ENCODE data around the gene TMEM30B.
"Not testable (repeated sequence)": the region's sequence is repeated elsewhere in the genome, so short reads cannot be mapped to it uniquely, and the experiment has no call there.

The TMEM30B gene

DNA sequence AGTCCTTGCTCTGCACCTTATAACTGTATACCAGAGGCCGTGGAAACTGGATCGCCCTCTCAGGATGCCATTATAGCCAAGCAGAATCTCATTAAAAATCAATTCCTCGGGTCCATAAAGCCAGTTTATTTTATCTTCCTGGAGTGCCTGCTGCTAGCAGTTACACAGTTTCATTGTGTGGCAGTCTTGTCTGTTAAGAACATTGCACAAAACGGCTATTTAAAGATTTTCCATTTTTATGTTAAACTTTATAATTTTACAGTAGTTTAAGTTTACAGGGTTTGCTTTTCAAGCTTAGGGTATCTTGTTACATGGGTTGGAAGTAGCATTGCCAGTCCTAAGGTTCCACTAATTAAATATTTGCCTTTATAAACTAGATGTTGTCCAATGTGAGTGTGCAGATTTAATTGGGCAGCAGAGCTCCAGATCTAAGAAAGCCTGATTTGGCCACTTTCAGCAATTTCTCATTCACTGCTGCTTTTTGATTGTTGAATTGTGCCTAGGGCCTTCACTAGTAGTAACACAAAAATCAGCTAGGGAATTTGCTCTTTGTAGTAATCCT, 17.0 kb downstream of the TMEM30B start:
- no peak for DNase-seq

DNA sequence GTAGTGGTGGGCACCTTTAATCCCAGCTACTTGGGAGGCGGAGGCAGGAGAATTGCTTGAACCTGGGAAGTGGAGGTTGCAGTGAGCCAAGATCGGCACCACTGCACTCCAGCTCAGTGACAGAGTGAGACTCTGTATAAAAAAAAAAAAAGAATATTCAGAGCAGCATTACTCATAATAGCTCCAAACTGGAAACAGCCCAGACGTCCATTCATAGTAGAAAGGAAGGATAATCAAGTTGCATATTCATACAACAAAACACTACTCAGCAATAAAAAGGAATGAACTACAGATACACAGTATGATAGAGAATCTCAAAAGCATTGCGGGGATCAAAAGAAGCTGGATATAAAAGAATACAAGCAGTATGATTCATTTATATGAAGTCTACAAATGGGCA, 19.1 kb downstream of the TMEM30B start:
- no peak for DNase-seq

DNA sequence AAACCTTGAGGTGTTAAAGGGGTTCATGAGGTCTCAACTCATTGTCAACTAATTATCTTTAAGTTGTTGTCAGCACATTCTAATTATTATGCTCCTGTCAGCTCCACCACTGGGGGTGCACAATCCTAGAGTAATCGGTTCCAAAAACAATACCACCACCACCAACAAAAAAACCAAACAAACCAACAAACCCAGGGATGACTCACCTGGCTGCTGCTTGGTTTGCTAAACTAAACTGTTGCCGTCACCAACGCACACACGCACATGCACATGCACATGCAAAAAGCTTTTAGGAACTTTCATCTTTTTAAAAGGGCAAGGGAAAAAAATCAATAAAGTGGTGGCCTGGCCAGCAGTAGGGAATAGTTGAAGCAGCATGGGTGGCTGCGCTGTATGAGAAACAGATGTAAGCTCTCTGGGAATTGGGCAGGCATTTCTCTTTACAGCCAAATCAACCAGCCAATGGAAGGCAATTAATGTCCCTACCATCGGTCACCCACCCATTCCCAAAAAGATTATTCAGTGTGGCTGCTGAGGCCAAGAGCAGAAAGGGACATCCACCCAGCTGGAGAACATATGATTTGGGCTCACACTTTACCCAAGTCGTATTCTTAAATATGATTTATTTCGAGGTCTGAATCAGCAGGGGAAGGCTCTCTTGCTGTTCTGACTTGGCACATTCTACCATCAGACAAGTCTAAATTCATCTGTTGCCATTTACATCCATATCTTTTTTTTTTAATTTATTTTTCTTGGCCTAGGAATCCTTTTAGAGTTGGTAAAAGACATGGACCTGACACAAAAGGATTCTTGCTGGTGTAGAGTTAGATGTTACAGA, 20.0 kb downstream of the TMEM30B start:
- DNase-seq = no peak

DNA sequence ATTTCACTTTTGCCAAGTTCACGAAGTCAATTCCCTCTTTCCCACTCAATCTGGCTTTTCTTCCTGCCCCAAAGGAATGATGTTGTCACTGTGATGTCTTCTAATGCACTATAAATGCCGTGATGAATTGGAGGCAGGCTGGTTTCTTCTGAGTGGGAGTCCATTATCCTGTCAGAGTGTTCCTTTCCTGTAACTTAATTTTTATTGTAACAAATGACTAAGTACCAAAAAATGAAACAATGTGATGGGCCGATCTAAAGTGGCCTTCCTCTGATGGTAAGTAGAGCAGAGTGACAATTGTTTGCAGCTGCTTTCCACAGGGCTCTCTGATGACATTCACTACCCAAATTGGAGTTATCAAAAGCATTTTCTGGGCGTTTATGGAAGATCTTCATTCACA, 22.2 kb downstream of the TMEM30B start:
- DNase-seq = no peak

DNA sequence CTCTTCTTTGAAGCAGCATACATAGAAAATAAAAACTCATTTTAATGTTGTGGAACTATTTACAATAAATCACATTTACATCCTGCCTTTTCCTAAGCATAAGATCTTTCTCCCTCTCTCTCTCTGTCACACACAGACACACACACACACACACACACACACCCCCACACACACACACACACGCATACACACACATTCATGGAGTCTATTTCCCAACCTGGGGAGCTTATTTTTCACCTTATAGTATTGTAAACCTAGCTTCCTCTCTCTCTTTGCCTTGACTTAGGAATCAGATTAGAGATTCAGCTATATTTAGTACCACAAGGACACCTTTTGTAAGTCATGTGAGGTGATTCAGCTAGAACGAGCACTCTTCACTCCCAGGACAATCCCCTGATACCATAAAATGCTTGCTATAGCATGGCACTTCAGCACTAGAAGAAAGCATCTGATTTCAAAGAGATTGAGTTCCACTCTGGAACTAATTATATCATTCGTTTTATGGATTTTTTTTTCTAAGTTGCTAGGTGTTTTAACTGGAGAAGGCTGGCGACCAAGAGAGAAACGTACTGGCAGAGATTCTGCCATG, 23.6 kb downstream of the TMEM30B start:
- no peak for DNase-seq

DNA sequence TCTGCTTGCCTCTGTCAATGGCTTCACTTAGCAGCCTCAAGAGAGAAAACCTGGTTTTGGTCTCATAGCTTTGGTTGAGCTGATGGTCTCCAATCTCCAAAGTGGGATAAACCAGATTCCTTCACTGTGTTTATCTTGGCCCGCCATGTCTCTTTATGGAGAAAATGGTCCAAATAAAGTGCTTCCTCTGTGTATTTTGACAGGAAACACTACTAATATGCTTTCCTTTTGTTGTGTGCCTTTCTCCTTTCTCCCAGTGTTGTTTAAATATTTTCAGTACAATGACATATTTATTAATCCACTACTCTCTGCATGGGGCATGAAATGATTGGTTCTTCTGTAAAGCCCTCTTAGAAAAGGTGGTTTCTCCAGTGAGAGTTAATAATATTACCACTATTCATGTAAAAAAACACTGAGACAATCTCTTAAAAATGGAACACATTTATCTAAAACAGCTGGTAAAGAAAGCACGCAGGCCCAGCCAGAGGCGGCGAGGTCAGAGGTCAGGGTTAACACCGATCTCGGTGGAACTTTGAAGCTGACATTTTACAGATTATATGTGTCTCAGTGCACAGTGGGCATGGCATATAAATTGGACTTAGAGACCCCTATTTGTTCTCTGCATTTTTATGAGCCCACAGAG, 24.2 kb downstream of the TMEM30B start:
- DNase-seq = no peak

DNA sequence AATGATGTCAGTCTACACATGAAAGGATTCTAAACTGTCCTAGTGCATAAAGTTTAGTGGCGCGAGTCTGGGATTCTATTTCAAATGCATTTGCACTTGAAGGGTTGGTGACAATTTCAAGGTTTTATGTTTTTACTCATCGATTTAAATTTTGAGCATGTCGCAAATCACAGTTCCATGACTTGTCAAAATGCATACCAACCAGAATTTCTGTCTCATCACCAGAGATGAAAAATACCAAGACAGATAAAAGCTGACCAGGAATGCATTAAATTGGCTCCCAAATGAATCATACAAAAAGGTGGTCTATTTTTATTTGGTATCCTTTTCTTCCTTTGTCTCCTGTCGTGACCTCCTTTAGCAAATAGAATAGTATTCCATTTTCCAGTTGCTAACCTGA, 25.2 kb downstream of the TMEM30B start:
- DNase-seq = no peak

DNA sequence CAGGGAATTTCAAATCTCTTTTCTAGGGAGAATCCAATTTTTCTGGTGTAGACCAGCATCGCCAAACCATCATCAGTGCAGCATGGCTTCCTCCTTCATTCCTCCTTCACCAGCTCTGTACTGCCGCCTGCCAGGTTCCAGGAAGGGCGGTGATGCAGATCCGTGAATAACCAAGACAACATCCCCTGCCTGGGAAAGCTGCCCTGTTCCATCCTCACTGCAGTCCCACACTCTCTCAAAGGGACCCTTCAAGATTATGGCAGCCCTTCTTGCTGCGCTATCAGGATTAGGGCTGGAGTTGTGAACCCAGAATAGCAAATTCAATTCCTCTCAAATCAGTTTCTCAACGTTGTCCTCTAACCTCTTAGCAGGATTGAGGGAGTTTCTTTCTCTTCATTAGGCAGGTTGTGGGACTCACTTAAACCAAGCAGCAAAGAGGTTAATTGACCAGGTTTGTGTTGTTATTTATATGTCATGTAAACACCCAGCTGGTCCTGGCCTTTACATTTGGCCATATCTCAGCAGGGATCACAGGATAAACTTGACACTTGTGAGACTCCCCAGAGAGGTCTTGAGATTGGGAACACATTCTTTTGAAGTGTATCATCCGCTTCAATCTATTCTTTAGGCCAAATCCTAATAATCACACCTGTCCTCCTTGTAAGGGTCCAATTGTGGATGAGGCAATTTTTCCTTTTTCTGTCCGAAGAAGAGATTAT, 26.2 kb downstream of the TMEM30B start:
- no peak for DNase-seq

DNA sequence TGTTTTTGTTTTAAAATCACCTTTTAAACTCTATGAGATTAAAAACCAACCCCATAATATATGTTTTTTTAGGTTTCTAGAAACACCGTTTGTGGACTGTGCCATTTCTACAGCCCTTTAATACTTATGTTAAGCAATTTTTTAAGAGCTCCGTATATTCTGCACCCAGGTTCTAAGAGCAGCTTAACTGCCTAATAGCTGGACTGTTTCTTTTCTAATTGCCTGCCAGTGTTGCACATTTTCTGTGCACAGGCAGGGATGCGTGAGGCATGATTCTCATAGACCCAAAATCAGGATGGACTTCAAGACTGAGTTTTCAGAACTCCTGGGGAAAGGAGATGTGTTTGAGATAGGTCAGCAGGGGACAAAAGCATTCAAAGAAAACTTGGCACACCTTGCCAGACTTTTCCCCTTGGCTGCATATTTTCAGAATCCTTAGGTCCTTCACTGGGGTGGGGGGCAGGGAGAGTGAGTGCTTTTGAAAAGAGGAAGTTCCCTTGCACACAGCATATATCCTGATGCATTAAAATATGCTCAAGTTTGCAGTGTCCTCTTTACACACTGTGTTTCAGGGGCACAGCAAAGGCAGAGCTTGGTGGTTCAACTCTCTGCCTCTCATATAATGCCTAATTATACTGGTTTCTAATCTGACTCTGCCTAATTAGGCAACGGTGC, 27.9 kb downstream of the TMEM30B start:
- no peak for DNase-seq

DNA sequence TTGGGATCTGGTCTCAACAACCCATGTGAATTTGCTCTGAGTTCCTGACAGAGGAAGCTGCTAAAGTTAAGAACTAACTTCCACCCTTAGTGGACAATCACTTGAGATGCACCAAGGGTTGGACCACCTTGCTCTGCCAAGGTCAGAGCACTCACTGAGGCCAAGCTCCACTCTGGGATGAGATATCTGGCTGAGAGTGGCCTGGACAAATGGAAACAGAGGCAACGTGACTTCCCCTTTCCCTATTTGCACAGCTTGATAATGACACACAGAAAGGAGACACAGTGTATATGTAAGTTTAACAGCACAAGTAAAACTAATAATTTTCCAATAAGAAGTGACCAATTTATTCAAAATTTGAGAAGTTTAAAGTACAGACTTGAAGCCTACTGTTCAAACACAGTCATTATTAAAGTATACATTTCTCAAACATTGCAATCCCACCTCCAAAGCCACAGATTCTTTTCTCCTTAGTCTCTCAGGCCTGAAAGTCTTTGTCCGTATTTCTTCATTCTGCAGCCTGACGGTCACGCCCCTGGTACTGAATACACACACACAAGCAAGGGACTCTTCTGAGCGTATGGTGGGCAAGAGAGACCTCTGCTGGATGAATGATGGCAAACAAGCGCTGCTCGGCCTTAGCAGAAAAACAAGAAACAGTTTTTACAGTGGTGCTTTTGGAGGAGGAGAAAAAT, 28.6 kb downstream of the TMEM30B start:
- no peak for DNase-seq

DNA sequence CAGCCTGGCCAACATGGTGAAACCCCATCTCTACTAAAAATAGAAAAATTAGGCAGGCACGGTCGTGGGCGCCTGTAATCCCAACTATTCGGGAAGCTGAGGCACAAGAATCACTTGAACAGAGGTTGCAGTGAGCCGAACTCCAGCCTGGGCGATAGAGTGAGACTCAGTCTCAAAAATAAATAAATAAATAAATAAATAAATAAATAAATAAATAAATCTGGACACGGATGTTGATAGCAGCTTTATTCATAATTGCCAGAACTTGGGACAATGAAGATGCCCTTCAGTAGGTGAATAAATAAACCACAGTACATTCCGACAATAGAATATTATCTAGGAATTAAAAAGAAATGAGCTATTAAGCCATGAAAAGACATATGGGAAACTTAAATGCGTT, 31.1 kb downstream of the TMEM30B start:
- no peak for DNase-seq

DNA sequence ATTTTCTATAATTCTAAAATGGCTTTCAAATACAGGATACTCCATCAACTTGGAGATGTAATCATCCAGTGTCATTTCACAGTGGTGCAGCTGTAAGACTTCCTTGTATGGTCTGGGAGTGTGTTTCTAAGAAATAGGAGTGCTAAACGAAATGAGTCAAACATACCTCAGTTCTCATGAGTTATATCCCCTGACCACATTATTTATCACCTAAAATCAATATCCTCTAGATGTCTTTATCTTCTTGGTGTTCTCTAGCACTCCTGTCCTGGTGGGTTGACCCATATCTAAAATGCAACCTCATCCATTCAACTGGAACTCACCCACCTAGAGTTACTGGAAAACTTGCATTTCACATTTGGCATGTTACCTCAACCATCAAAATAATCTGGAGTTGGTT, 33.2 kb downstream of the TMEM30B start:
- DNase-seq = no peak

DNA sequence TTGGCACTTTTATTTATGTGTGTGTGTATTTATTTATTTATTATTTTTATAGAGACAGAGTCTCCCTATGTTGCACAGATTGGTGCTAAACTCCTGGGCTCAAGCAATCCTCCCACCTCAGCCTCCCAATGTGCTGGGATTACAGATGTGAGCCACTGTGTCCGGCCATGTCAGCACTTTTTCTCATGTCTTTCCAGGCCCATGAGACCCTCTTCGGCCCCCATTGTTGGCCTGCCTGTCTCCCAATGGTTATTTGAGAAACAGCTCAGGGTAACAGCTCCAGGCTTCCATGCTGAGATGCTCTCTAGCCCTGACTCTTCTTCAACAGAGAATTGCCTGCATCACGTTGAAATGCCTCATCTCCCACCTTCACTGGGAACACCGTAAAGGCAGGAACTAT, 34.4 kb downstream of the TMEM30B start:
- DNase-seq = no peak

DNA sequence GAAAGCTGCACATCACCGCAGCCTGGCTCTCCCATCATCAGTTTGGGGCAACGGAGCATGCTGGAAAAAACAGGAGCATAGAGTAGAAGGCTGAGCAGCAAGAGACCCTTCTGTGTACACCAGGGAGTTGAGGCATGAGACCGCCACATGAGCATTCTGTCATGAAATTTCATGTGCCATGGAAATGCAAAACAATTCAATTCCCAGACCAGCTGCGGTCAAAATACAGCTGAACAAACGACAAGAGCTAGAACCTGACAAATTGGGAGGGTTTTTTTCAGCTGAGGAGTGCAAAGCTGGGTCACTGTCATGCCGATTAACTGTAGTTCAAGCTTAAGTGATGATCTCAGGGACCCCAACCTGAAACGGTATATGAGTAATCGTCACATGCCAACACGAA, 37.1 kb downstream of the TMEM30B start:
- DNase-seq = no peak

DNA sequence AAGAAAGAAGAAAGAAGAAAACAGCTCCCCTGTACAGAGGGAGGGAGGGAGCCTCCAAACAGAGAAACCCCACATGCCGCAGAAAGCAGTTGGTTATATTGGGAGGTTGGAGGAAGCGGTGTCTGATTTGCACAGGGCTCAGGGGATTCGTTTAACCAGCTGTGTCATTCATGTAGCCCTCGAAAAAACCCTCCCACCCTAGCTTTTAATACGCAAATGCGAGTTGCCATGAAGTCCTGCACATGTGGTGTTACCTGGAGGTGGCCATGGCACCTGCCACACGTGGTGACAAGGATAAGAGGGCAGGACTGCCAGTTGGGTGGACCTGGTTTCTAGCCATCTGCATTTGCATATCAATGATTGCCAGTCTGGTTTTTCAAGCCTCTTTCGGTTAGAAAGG, 40.9 kb downstream of the TMEM30B start:
- no peak for DNase-seq

DNA sequence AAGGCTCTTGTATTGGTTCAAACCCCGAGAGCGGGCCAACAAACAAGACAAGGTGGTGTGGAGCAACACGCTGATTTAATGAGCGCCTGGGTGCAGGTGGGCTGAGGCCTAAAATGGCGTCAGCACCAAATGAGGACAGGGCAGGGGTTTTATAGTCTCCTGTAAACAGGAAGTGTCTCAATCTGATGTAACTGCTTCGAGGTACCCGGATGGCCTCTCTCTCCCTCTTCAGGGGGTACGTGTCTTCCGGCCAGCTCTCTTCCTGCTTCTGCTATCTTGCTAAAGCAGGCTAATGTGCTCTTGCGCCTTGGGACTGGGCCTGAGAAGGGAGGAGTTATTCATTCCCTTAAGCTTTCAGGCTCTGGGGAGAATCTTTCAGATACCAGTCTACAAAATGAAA, 41.9 kb downstream of the TMEM30B start:
- DNase-seq = not testable (repeated sequence)

DNA sequence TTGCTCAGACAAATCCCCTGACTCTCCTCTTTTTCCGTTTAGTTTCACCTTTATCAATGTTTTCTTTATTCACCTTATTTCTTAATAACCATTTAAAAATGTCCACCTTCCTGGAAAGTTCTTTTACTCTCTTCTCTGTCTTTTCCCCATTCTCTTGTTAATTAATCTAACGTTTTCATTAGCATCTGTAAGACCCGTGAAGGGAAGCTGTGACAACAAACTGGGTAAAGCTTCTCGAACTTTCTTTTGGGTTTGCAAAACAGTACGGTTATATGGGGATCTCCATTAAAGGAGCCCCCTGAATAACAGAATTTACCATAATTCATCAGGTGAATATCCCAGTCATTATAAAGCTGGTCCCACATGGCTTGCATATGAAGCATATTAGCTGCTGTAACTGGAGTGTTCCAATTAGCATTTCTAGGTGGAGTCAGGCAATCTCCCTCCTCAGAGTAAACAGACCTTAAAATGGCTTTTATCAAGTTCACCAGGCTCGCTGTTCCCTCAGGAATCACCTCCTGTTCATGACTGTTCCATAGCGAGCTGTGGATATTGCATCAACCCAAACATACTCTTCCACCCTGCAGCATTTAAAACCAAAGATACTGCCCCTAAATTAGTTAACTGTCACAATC, 42.4 kb downstream of the TMEM30B start:
- DNase-seq = no peak

DNA sequence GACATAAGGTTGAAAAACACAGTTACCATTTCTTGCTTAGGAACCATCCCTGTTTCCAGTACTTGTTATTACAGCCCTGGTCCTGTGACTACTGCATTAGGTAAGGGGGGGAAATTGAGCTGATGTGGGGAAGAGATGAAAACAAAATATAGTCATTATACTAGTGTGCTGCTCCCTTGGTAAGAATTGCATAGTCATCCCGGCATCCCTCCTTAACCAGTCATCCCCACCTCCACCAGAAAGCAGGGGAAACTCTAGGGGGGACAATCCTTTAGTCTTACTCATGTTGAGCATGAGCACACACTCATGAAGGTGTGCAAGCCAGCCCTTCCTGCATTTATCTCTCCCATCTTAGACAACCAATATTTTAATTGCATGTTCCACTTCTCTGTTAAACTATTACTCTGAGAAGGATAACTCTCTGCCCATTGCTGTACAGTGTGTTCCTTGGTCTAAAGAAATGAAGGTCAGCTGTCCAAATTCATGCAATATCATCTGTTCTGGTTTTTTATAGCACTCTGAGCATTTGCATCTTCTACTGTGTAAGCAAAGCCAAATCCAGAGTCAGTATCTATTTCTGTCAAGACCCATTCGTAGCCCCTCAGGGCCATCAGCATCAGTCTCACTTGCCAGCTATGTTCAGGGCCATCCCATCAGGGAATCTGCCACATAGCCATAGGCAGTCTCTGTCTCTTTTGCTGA, 46.8 kb downstream of the TMEM30B start:
- no peak for DNase-seq

DNA sequence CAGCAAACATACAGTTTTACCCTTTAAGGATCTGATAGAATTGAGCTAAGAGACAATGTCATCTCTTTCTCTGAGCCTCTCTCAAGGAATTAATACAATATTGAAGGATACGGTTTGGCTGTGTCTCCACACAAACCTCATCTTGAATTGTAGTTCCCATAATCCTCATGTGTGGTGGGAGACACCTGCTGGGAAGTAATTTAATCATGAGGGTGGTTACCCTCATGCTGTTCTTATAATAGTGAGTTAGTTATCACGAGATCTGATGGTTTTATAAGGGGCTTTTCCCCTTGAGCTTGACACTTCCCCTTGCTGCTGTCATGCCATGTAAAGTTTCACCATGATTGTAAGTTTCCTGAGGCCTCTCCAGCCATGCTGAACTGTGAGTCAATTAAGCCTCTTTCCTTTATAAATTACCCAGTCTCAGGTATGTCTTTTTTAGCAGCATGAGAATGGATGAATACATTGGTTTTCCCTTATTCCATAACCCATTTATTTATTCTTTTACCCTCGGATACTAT, 47.6 kb downstream of the TMEM30B start:
- no peak for DNase-seq

DNA sequence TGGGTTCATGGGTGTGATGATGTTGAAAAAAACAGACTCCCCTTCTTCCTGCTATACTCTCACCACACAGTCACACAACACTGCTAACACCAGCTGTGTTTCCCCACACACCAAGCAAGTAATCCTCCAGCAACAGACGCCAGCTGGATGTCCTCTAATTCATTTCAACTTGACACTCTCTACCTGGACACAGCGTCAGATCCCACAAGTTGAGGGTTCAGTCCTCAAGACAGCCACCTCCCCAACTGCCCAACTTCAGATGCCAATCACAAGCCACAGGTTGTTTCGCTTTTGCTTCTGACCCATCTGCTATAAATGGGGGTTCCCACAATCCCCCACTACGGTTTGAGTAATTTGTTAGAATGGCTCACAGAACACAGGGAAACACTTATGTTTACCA, 49.3 kb downstream of the TMEM30B start:
- no peak for DNase-seq

DNA sequence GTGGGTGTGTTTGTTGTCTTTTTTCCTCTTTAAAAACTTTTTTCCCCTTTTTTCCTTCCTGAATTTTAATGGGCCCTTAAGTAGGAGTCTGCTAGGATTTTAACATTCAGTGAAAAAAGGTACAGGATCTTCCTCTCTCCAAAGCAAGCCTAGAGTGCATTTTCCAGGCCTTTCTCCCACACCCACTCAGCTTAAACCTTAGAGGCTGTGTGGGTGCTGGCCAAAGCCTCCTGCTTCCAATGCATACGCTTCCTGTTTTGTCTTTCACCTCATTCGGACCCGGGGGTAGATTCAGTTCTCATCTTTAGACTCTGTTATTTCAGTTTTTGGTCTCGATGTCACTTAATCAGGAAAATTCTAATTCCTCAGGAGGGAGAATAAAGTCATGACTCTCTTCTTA, 51.2 kb downstream of the TMEM30B start:
- no peak for DNase-seq
